22Rv1 (cell line): ENCODE data around the gene SLC20A1.

Experiments used
- H3K27ac ChIP-seq: fragments of 450-650 bp; 2 replicates; pipeline ENCODE4 v1.5.1; 2017
- ZFX ChIP-seq: fragments of 450-650 bp; IDR thresholded peaks from 2 replicates; pipeline ENCODE4 v1.6.1; 2017; ENCODE audit warnings: antibody characterized with exemption, borderline replicate concordance
- TF ChIP-seq, protein P1 (sequence below): fragments of 450-650 bp; IDR thresholded peaks from 2 replicates; pipeline ENCODE4 v1.5.1; 2017; ENCODE audit warnings: mild to moderate bottlenecking

The SLC20A1 gene

DNA sequence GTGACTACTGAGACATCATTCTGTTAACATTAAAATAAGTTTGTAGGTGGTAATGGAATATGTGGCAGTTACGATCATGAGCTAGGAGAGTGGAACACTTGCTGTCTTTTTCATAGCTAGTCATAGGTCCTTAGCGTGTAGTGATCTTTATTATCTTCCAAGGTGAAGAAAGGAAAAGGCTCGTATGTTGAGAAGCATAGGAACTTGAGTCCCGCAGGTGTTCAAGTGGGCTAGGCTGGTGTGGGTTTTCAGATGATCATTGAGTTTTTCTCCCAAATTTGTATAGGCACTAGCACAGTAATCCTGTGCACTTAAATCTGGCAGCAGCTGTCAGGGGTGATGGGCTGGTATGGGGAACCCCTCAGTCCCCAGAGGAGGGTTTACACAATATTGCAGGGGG, 10.9 kb downstream of the SLC20A1 start:
- no peak overlapping the region for H3K27ac ChIP-seq
- no peak for TF ChIP-seq ZFX
- TF ChIP-seq, protein P1, sequence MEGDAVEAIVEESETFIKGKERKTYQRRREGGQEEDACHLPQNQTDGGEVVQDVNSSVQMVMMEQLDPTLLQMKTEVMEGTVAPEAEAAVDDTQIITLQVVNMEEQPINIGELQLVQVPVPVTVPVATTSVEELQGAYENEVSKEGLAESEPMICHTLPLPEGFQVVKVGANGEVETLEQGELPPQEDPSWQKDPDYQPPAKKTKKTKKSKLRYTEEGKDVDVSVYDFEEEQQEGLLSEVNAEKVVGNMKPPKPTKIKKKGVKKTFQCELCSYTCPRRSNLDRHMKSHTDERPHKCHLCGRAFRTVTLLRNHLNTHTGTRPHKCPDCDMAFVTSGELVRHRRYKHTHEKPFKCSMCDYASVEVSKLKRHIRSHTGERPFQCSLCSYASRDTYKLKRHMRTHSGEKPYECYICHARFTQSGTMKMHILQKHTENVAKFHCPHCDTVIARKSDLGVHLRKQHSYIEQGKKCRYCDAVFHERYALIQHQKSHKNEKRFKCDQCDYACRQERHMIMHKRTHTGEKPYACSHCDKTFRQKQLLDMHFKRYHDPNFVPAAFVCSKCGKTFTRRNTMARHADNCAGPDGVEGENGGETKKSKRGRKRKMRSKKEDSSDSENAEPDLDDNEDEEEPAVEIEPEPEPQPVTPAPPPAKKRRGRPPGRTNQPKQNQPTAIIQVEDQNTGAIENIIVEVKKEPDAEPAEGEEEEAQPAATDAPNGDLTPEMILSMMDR: no peak

DNA sequence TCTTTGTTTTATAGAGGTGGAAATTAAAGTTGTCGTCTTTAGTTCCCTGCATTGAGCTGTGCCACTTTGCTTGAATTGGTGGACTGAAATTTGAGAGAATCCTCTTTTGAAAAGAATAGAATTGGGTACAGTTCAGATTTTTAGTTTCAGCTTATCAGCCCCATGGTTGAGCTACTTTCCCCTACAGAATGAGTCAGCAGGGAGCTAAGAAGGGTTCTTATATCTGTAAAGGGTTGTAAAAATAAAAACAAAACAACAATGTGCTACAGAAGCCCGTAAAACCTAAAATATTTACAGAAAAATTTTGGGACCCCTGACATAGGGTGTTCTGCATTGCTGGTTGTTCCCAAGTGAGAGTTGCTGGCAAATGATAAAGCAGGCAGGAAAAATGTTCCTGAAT, 12.6 kb downstream of the SLC20A1 start:
- 0 out of 2 replicates have a peak overlapping the region, but pooled peaks have one; percentile 2 for H3K27ac ChIP-seq

DNA sequence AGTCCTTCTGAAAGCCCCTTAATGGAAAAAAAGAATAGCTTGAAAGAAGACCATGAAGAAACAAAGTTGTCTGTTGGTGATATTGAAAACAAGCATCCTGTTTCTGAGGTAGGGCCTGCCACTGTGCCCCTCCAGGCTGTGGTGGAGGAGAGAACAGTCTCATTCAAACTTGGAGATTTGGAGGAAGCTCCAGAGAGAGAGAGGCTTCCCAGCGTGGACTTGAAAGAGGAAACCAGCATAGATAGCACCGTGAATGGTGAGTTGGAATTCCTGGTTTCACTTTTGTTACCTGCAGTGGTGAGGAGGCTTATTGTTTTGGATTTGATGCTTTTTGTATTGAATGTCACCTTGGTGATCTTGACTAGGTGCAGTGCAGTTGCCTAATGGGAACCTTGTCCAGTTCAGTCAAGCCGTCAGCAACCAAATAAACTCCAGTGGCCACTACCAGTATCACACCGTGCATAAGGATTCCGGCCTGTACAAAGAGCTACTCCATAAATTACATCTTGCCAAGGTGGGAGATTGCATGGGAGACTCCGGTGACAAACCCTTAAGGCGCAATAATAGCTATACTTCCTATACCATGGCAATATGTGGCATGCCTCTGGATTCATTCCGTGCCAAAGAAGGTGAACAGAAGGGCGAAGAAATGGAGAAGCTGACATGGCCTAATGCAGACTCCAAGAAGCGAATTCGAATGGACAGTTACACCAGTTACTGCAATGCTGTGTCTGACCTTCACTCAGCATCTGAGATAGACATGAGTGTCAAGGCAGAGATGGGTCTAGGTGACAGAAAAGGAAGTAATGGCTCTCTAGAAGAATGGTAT, 13.3 kb downstream of the SLC20A1 start:
- H3K27ac ChIP-seq: 0 out of 2 replicates have a peak overlapping the region, but pooled peaks have one; percentile 2

More for the DNA sequence above, 12.6 kb downstream of the SLC20A1 start:
- no peak for TF ChIP-seq ZFX
- TF ChIP-seq, protein P1: no peak

DNA sequence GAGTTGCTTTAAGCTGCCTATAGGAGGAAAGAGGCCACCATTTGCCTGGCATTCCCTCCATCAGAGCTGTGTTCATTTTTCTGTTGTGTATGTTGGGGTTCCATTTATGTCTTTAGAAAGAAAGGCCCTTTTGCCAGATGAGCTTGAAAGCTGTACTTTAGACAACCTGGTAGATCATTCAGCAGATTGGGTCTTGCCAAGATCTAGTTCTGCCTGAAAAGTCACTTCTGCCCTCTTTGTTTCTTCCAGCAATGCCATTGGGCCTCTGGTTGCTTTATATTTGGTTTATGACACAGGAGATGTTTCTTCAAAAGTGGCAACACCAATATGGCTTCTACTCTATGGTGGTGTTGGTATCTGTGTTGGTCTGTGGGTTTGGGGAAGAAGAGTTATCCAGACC, 14.4 kb downstream of the SLC20A1 start:
- TF ChIP-seq, protein P1: no peak
- H3K27ac ChIP-seq: peak overlapping the region; percentile 62; the same call in 1 of the 2 replicates

More for the DNA sequence above, 13.3 kb downstream of the SLC20A1 start:
- TF ChIP-seq ZFX: no peak
- TF ChIP-seq, protein P1: no peak

DNA sequence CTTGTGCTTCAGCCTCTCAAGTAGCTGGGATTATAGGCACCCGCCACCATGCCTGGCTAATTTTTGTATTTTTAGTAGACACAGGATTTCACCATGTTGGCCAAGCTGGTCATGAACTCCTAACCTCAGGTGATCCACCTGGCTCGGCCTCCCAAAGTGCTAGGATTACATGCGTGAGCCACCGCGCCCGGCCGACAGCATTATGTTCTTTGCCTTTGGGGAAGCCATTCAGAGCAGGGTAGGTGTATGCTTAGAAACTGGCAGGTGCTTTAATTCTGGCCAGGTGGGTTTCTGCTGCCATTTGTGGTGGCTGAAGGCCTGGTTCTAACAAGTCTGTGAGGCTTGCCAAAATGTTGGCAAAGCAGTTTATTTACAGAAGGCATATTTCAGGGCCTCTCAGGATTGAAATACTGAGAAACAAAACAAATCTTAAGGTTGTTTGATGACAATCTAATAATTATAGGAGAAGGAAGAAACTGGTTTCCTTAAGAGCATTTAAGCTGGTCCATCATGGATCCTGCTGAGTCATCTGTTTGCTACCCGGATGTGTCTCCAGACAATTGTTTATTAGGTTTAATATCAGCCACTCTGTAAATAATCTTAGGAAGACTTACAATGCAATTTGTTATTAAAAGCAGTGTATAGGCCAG, 16.0 kb downstream of the SLC20A1 start:
- peak overlapping the region; percentile 62 for H3K27ac ChIP-seq
- TF ChIP-seq ZFX: no peak
- TF ChIP-seq, protein P1: no peak

DNA sequence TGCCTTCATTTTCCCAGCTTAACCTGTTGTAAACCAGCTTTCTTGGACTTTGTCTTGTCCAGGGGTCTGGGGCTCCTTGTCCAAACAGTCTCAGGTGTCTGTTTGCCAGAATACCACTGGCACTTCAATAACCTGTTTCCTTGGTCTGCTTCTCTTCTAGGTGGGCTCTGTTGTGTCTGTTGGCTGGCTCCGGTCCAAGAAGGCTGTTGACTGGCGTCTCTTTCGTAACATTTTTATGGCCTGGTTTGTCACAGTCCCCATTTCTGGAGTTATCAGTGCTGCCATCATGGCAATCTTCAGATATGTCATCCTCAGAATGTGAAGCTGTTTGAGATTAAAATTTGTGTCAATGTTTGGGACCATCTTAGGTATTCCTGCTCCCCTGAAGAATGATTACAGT, 17.0 kb downstream of the SLC20A1 start:
- no peak for TF ChIP-seq ZFX
- TF ChIP-seq, protein P1: no peak

DNA sequence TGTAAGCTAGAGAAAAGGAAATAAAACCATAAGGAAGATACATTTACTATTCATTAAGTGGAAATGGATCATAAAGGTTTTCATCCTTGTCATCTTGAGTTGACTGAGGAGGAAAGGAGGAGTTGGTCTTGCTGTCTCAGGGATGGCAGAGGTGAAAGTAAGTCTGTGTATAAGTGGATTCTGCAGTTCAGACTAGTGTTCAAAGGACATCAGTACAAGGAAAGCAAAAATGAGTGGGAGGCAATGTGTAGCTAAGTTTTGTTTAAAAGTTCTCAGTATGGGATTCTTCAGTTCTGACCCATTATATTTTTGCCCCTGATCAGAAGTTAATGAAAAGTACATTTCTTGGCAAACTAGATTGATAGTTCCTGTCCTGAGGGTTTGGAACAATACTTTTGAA, 18.9 kb downstream of the SLC20A1 start:
- H3K27ac ChIP-seq: no peak overlapping the region
- no peak for TF ChIP-seq ZFX
- TF ChIP-seq, protein P1: no peak

More for the DNA sequence above, 17.0 kb downstream of the SLC20A1 start:
- peak overlapping the region; percentile 62 for H3K27ac ChIP-seq
